ENCODE data around the gene GMDS. TPM values are rescaled to one million over a fixed set of nuclear protein-coding genes. Genes with fewer than 3 reads are reported as not detected.

The GMDS gene
- total and polyA plus RNA-seq, 2 experiments from 2014 or later, result 30.1 to 36.5 TPM

GRCh38 chr6:1634081-1634480 is 611.3 kb downstream of the GMDS start:
- DNase-seq (ENCODE audit: low spot score), result no peak
- no peaks in the 10 kb centered on the region for H3K4me1 ChIP-seq (ENCODE audit: insufficient read depth)
- no peak overlapping the region for H3K4me2 ChIP-seq
- Mint-ChIP-seq H3K4me3 (no peak overlapping the region), H3K4me1 (peaks cover 7% of the 10 kb centered on the region; the same call in 2 of the 3 replicates), H3K27me3 (ENCODE audit: insufficient read depth, low read depth, poor library complexity) (peaks cover 17% of the 10 kb centered on the region), H3K36me3 (ENCODE audit: low read depth) (no peaks in the 10 kb centered on the region; the same call in 2 of the 3 replicates), H3K9me3 (no peaks in the 10 kb centered on the region; the same call in 2 of the 3 replicates), H3K27ac (no peak overlapping the region)
- H3F3A ChIP-seq (replicated peaks; ENCODE audit: low read depth), result no peaks in the 10 kb centered on the region
- H3K9me2 ChIP-seq (ENCODE audit: insufficient read depth), result no peaks in the 10 kb centered on the region
- no peak overlapping the region for H3K4me3 ChIP-seq
- no peak overlapping the region for H3K27ac ChIP-seq (ENCODE audit: low read depth)
- no peaks in the 10 kb centered on the region for H3K79me2 ChIP-seq (replicated peaks; ENCODE audit: insufficient read depth)
- ATAC-seq, result no peak
- no peaks in the 10 kb centered on the region for H3K36me3 ChIP-seq (ENCODE audit: insufficient read depth)
- H2AFZ ChIP-seq, result no peak overlapping the region
- H3K27me3 ChIP-seq (ENCODE audit: insufficient read depth), result peaks cover 7% of the 10 kb centered on the region; the same call in 1 of the 2 replicates
- TF ChIP-seq STAT1 (IDR thresholded peaks at IDR 0.05; ENCODE audit: unreplicated experiment) (no peak), ZNF331 (CRISPR knock-in tag; IDR thresholded peaks at IDR 0.05; ENCODE audit: low read depth) (no peak), EZH2 (IDR thresholded peaks at IDR 0.05; ENCODE audit: low read depth, unreplicated experiment) (no peak), JUNB (IDR thresholded peaks at IDR 0.05; ENCODE audit: unreplicated experiment) (no peak), ZNF462 (CRISPR knock-in tag; IDR thresholded peaks at IDR 0.05) (no peak), ZNF114 (CRISPR knock-in tag; IDR thresholded peaks at IDR 0.05) (no peak), CTCF (conservative IDR thresholded peaks at IDR 0.05; ENCODE audit: low read depth in 2 of 2) (no peak), NANOG (IDR thresholded peaks at IDR 0.05; ENCODE audit: borderline replicate concordance) (no peak)
- TF ChIP-seq, protein P1, sequence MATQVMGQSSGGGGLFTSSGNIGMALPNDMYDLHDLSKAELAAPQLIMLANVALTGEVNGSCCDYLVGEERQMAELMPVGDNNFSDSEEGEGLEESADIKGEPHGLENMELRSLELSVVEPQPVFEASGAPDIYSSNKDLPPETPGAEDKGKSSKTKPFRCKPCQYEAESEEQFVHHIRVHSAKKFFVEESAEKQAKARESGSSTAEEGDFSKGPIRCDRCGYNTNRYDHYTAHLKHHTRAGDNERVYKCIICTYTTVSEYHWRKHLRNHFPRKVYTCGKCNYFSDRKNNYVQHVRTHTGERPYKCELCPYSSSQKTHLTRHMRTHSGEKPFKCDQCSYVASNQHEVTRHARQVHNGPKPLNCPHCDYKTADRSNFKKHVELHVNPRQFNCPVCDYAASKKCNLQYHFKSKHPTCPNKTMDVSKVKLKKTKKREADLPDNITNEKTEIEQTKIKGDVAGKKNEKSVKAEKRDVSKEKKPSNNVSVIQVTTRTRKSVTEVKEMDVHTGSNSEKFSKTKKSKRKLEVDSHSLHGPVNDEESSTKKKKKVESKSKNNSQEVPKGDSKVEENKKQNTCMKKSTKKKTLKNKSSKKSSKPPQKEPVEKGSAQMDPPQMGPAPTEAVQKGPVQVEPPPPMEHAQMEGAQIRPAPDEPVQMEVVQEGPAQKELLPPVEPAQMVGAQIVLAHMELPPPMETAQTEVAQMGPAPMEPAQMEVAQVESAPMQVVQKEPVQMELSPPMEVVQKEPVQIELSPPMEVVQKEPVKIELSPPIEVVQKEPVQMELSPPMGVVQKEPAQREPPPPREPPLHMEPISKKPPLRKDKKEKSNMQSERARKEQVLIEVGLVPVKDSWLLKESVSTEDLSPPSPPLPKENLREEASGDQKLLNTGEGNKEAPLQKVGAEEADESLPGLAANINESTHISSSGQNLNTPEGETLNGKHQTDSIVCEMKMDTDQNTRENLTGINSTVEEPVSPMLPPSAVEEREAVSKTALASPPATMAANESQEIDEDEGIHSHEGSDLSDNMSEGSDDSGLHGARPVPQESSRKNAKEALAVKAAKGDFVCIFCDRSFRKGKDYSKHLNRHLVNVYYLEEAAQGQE (IDR thresholded peaks at IDR 0.05; ENCODE audit: unreplicated experiment), result no peak
- TF ChIP-seq, protein P2, sequence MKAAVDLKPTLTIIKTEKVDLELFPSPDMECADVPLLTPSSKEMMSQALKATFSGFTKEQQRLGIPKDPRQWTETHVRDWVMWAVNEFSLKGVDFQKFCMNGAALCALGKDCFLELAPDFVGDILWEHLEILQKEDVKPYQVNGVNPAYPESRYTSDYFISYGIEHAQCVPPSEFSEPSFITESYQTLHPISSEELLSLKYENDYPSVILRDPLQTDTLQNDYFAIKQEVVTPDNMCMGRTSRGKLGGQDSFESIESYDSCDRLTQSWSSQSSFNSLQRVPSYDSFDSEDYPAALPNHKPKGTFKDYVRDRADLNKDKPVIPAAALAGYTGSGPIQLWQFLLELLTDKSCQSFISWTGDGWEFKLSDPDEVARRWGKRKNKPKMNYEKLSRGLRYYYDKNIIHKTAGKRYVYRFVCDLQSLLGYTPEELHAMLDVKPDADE (IDR thresholded peaks at IDR 0.05), result no peak
- H4K20me1 ChIP-seq (replicated peaks; ENCODE audit: insufficient read depth), result 0 out of 2 replicates have a peak, but pooled peaks cover 3% of the 10 kb centered on the region
